ENCODE measurements around the gene AP2A1. TPM values are rescaled to one million over a fixed set of nuclear protein-coding genes. Genes with fewer than 3 reads are reported as not detected.

The AP2A1 gene
- total and polyA plus RNA-seq, 2 donors (not counting 1 experiment from before 2014, with no cell fraction given), result 48.4 to 56.9 TPM

GRCh38 chr19:49855676-49856573 lies 89.1 kb downstream of the AP2A1 start:
- Mint-ChIP-seq H3K27me3 (no peaks in the 10 kb centered on the region), H3K4me3 (no peak overlapping the region), H3K9me3 (ENCODE audit: insufficient read depth) (no peaks in the 10 kb centered on the region), H3K4me1 (peaks cover 19% of the 10 kb centered on the region), H3K27ac (peak overlapping the region; percentile 65)
- intact Hi-C loops (cut with micrococcal nuclease), result no loop called here
- peaks cover 0 to 48% of the 10 kb centered on the region in 2 experiments for H3K36me3 ChIP-seq (replicated peaks in 1 of 2; ENCODE audit: control extremely low read depth in 1 of 2, control insufficient read depth in 1 of 2, extremely low read depth in 1 of 2, insufficient read depth in 2 of 2, low read length in 1 of 2)
- DNase-seq, result peak; percentile 28
- no peak overlapping the region for H3K4me3 ChIP-seq (ENCODE audit: control extremely low read depth in 1 of 5, extremely low read depth in 1 of 5, insufficient read depth in 1 of 5, low read depth in 2 of 5, low read length in 4 of 5)
- WGBS (ENCODE audit: insufficient coverage), result 94% methylated on average over 17 of the region's 21 CpGs
- H3K9me3 ChIP-seq (ENCODE audit: control extremely low read depth in 1 of 3, control insufficient read depth in 2 of 3, insufficient read depth in 1 of 3, low read length in 2 of 3), result no peaks in the 10 kb centered on the region
- CTCF ChIA-PET, result no interaction called here
- H3K27me3 ChIP-seq (replicated peaks in 1 of 4; ENCODE audit: control extremely low read depth in 1 of 4, control insufficient read depth in 3 of 4, insufficient read depth in 4 of 4, low read length in 3 of 4), result no peaks in the 10 kb centered on the region
- H4K20me1 ChIP-seq (ENCODE audit: control insufficient read depth, insufficient read depth, low read length, poor library complexity, severe bottlenecking), result peaks cover 89% of the 10 kb centered on the region
- peak overlapping the region in 1 of 2 donors; percentile 3 for H3K27ac ChIP-seq (ENCODE audit: low read length in 2 of 2)
- no peak overlapping the region for H3K9ac ChIP-seq (ENCODE audit: low read length)
- no peak overlapping the region for H2AFZ ChIP-seq (ENCODE audit: insufficient read depth, low read depth, low read length, poor library complexity, severe bottlenecking)
- H3K4me1 ChIP-seq (ENCODE audit: control insufficient read depth in 2 of 2, insufficient read depth in 2 of 2, low read length in 2 of 2), result peaks cover 17 to 24% of the 10 kb centered on the region in 2 donors
- TF ChIP-seq CTCF (IDR thresholded peaks at IDR 0.05) (no peak), EZH2 (IDR thresholded peaks at IDR 0.05; ENCODE audit: borderline replicate concordance, insufficient read depth, low read depth, low read length, poor library complexity, severe bottlenecking) (no peak)
- no peak overlapping the region for H3K4me2 ChIP-seq (replicated peaks; ENCODE audit: low read depth, low read length, poor library complexity, severe bottlenecking)
- POLR2A ChIA-PET, result interaction anchor here (0.6 kb wide), 1 partner anchor 46 kb away, joined by 5 read pairs; no protein-coding TSS in a partner anchor
- peaks cover 25% of the 10 kb centered on the region for H3K79me2 ChIP-seq (ENCODE audit: control insufficient read depth, insufficient read depth, low read length)
- ATAC-seq (ENCODE audit: low read depth), result no peak

- no peak overlapping the region for H3K27ac Mint-ChIP-seq
- 98% methylated on average over 12 of the region's 18 CpGs for WGBS (ENCODE audit: insufficient coverage)
- no peak overlapping the region for H2AFZ ChIP-seq (ENCODE audit: insufficient read depth, low read depth, low read length, poor library complexity, severe bottlenecking)
These were observed 89.8 kb downstream of the AP2A1 start for GRCh38 chr19:49856574-49857021.

More at GRCh38 chr19:49856574-49857021, 89.8 kb downstream of the AP2A1 start:
- POLR2A ChIA-PET, result interaction anchor here (0.6 kb wide), 1 partner anchor 46 kb away, joined by 5 read pairs; no protein-coding TSS in a partner anchor
- no peaks in the 10 kb centered on the region for H3K9me3 Mint-ChIP-seq (ENCODE audit: insufficient read depth)
- Histone ChIP-seq H3K9me3 (ENCODE audit: control extremely low read depth in 1 of 3, control insufficient read depth in 2 of 3, insufficient read depth in 1 of 3, low read length in 2 of 3) (no peaks in the 10 kb centered on the region), H3K4me1 (ENCODE audit: control insufficient read depth in 2 of 2, insufficient read depth in 2 of 2, low read length in 2 of 2) (peaks cover 17 to 24% of the 10 kb centered on the region in 2 donors), H3K4me2 (replicated peaks; ENCODE audit: low read depth, low read length, poor library complexity, severe bottlenecking) (no peak overlapping the region), H3K36me3 (replicated peaks in 1 of 2; ENCODE audit: control extremely low read depth in 1 of 2, control insufficient read depth in 1 of 2, extremely low read depth in 1 of 2, insufficient read depth in 2 of 2, low read length in 1 of 2) (peaks cover 0 to 51% of the 10 kb centered on the region in 2 experiments), H3K27me3 (replicated peaks in 1 of 4; ENCODE audit: control extremely low read depth in 1 of 4, control insufficient read depth in 3 of 4, insufficient read depth in 4 of 4, low read length in 3 of 4) (no peaks in the 10 kb centered on the region), H3K4me3 (ENCODE audit: control extremely low read depth in 1 of 5, extremely low read depth in 1 of 5, insufficient read depth in 1 of 5, low read depth in 2 of 5, low read length in 4 of 5) (no peak overlapping the region), H3K79me2 (ENCODE audit: control insufficient read depth, insufficient read depth, low read length) (peaks cover 25% of the 10 kb centered on the region), H3K9ac (ENCODE audit: low read length) (no peak overlapping the region), H4K20me1 (ENCODE audit: control insufficient read depth, insufficient read depth, low read length, poor library complexity, severe bottlenecking) (peaks cover 95% of the 10 kb centered on the region), H3K27ac (ENCODE audit: low read length in 2 of 2) (no peak overlapping the region)
- intact Hi-C loops (cut with micrococcal nuclease), result no loop called here
- CTCF ChIA-PET, result no interaction called here
- peaks cover 19% of the 10 kb centered on the region for H3K4me1 Mint-ChIP-seq
- no peak for DNase-seq
- H3K4me3 Mint-ChIP-seq, result no peak overlapping the region
- TF ChIP-seq EZH2 (IDR thresholded peaks at IDR 0.05; ENCODE audit: borderline replicate concordance, insufficient read depth, low read depth, low read length, poor library complexity, severe bottlenecking) (no peak), CTCF (IDR thresholded peaks at IDR 0.05) (no peak)
- H3K27me3 Mint-ChIP-seq, result no peaks in the 10 kb centered on the region
- ATAC-seq (ENCODE audit: low read depth), result no peak
